ENCODE results near the gene SLFNL1.

DNA sequence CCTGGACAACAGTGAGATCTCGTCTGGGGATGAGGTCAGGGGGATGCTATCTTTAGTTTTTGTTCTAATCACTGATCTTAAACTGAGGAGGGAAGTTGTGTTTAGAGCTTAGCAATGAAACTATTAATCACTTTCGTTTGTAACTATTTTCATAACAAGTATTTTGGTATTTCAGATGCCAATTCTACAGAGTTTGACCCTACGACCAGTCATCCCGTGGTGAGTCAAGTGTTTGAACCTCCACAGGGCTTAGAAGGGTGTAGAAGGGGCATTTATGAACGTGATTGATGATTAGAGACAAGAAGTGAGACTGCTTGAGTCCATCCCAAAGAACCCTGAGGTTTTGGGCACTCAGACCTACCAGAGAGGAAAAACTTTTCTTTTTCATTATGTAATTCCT lies 15.6 kb downstream of the SLFNL1 start:
- TF ChIP-seq, protein P1, sequence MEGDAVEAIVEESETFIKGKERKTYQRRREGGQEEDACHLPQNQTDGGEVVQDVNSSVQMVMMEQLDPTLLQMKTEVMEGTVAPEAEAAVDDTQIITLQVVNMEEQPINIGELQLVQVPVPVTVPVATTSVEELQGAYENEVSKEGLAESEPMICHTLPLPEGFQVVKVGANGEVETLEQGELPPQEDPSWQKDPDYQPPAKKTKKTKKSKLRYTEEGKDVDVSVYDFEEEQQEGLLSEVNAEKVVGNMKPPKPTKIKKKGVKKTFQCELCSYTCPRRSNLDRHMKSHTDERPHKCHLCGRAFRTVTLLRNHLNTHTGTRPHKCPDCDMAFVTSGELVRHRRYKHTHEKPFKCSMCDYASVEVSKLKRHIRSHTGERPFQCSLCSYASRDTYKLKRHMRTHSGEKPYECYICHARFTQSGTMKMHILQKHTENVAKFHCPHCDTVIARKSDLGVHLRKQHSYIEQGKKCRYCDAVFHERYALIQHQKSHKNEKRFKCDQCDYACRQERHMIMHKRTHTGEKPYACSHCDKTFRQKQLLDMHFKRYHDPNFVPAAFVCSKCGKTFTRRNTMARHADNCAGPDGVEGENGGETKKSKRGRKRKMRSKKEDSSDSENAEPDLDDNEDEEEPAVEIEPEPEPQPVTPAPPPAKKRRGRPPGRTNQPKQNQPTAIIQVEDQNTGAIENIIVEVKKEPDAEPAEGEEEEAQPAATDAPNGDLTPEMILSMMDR (conservative IDR thresholded peaks at IDR 0.05; ENCODE audit: low read length) = no peak
- TF ChIP-seq EZH2phosphoT487 (IDR thresholded peaks at IDR 0.05; ENCODE audit: borderline replicate concordance) = no peak
